ENCODE results near the gene PRKX.
A peak's percentile ranks its signal among the peaks of the same experiment; 100 is the strongest.
"Not testable (repeated sequence)": the region's sequence is repeated elsewhere in the genome, so short reads cannot be mapped to it uniquely, and the experiment has no call there.

Gene PRKX

DNA sequence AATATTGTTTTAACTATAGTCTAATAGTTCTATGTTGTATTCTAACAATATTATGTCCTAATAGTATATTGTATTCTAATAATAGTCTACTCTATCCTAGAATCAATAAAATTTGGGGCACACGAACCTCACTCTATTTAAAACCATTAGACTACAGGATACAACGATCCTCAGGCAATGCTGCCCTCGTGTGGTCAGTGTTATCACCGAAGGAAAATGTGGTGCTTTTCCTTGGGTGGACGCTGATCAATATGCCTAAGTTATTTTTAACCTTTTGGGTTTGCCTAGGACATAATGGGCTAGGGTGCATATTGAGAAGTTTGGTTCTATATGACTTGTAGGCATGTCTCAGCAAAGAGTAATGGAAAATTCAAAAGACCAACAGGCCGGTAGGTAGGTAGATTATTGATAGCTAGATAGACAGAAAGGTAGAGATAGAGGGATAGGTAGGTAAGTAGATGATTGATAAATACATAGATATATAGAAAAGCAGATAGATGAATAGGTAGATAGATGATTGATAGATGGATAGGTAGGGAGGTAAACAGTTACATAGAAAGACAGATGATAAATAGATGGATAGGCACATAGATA is 75.1 kb downstream of the PRKX start:
- no peak overlapping the region for H3K4me3 ChIP-seq (replicated peaks; ENCODE audit: low read depth, low read length)
- TF ChIP-seq, protein P1, sequence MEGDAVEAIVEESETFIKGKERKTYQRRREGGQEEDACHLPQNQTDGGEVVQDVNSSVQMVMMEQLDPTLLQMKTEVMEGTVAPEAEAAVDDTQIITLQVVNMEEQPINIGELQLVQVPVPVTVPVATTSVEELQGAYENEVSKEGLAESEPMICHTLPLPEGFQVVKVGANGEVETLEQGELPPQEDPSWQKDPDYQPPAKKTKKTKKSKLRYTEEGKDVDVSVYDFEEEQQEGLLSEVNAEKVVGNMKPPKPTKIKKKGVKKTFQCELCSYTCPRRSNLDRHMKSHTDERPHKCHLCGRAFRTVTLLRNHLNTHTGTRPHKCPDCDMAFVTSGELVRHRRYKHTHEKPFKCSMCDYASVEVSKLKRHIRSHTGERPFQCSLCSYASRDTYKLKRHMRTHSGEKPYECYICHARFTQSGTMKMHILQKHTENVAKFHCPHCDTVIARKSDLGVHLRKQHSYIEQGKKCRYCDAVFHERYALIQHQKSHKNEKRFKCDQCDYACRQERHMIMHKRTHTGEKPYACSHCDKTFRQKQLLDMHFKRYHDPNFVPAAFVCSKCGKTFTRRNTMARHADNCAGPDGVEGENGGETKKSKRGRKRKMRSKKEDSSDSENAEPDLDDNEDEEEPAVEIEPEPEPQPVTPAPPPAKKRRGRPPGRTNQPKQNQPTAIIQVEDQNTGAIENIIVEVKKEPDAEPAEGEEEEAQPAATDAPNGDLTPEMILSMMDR (IDR thresholded peaks at IDR 0.05; ENCODE audit: low read depth, low read length, missing control alignments): peak; percentile 41
- DNase-seq (ENCODE audit: extremely low read depth, low read depth): no peak

DNA sequence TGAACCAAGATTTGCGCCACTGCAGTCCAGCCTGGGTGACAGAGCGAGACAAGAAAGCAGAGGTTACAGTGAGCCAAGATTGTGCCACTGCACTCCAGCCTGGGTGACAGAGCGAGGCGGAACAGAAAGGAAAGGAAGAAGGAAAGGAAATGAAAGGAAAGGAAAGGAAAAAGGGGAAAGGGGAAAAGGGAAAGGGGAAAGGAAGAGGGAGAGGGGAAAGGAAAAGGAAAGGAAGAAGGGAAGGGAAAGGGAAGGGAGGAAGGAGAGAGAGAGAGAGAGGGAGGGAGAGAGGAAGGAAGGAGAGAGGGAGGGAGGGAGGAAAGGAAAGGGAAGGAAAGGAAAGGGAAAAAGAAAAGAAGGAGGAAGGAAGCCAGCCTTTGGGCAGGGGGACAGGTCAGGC is 76.6 kb downstream of the PRKX start:
- no peak overlapping the region for H3K4me3 ChIP-seq (replicated peaks; ENCODE audit: low read depth, low read length)
- DNase-seq (ENCODE audit: extremely low read depth, low read depth): no peak
- TF ChIP-seq, protein P1 (IDR thresholded peaks at IDR 0.05; ENCODE audit: low read depth, low read length, missing control alignments): no peak

DNA sequence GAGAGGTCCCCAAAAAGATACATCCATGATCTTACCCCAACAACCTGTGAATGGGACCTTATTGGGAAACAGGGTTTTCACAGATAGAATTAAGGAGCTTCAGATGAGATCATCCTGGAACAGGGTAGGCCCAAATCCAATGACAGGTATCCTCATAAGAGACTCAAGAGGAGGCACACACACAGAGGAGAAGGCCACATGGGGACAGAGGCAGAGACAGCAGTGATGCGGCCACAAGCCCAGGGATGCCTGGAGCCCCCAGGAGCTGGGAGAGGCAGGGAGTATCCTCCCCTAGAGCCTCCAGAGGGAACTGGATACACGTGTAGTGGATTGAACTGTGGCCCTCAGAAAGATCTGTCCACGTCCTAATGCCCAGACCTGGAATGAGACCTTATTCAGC is 82.3 kb downstream of the PRKX start:
- DNase-seq (ENCODE audit: extremely low read depth, low read depth): no peak
- no peak overlapping the region for H3K4me3 ChIP-seq (replicated peaks; ENCODE audit: low read depth, low read length)
- TF ChIP-seq, protein P1 (IDR thresholded peaks at IDR 0.05; ENCODE audit: low read depth, low read length, missing control alignments): no peak

DNA sequence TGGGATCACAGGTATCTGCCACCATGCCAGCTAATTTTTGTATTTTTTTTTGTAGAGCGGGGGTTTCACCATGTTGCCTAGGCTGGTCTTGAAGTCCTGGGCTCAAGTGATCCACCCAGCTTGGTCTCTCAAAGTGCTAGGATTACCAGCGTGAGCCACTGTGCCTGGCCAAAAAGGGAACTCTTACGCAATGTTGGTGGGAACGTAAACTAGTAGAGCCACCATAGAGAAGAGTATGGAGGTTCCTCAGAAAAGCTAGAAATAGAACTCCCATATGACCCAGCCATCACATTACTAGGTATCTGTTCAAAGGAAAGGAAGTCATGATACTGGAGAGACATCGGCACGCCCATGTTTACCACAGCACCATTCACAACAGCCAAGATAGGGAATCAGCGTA is 85.9 kb downstream of the PRKX start:
- TF ChIP-seq, protein P1 (IDR thresholded peaks at IDR 0.05; ENCODE audit: low read depth, low read length, missing control alignments): no peak
- no peak for DNase-seq (ENCODE audit: extremely low read depth, low read depth)
- no peak overlapping the region for H3K4me3 ChIP-seq (replicated peaks; ENCODE audit: low read depth, low read length)

DNA sequence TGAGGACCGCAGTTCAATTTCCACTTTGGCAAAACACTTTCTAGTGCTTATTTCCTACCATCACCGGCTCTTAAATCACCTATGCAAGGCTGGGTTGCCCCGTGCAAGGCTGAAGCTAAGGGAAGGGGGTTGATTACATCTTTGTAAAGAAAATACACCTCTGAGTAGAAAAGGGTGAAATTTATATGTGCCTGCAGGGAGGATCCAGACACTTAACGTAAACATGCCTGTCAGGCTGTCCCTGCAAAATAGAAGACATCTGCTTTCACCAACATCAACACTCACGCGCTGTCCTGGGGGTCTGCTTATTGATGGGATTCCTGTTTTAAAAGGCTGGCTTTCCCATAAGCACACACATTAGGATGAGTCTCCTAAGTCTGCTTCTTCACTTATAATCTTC is 92.0 kb downstream of the PRKX start:
- TF ChIP-seq, protein P1 (IDR thresholded peaks at IDR 0.05; ENCODE audit: low read depth, low read length, missing control alignments): no peak
- DNase-seq (ENCODE audit: extremely low read depth, low read depth): no peak
- H3K4me3 ChIP-seq (replicated peaks; ENCODE audit: low read depth, low read length): no peak overlapping the region

DNA sequence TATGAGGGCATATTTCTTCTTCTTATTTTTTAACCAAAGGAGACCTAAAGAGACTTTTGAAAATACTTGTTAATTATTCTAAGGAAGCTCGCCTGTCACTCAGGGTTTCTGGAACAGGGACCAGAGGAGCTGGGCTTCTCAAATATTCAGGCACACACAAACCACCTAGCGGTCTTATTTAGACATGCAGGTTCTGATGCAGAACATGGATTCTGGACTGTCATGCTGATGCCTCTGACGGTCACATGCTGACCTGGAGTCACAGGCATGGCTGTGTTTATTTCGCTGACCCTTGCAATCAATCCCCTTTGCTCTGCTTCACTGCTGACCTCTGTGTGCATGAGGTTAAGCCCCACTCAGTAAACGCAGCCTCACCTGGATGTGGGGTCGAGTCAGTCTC is 101.7 kb downstream of the PRKX start:
- not testable (repeated sequence) for H3K4me3 ChIP-seq (replicated peaks; ENCODE audit: low read depth, low read length); DNase-seq (ENCODE audit: extremely low read depth, low read depth)

DNA sequence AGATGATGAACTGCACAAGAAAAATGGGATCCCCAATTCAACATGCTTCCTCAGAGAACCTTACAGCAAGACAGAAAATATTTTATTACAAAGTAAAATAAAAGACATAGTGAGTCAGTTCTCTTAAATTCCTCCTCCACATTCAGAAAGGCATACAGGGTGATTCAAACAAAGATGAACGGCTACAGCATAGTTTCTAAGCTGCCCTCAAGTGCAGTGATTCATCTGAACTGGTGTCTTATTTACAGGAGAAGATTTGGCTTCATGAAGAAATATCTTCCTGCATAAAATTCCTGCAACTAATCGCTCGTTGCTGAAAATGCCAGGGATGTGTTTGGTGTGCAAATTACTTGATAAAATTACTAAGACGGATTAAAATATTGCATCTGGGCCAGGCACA is 103.6 kb downstream of the PRKX start:
- TF ChIP-seq, protein P1 (IDR thresholded peaks at IDR 0.05; ENCODE audit: low read depth, low read length, missing control alignments): no peak
- DNase-seq (ENCODE audit: extremely low read depth, low read depth): no peak
- no peak overlapping the region for H3K4me3 ChIP-seq (replicated peaks; ENCODE audit: low read depth, low read length)

All from HFF-Myc (cell line).